IgD-negative memory B cell (primary cell): ENCODE results near the gene IL17B. TPM values are rescaled to one million over a fixed set of nuclear protein-coding genes. Genes with fewer than 3 reads are reported as not detected.

ENCODE experiments used
- polyA plus RNA-seq: library from polyadenylated mRNA; unstranded; fragments of 300-500 nt; fragmentation: Illumina TruSeq; gene quantifications from one replicate; pipeline ENCODE4 v1.2.3, GENCODE V29; 2021

Gene IL17B
- polyA plus RNA-seq, 1 donor from 2014 or later, result not detected

Other genes starting within 250 kb of the IL17B start
- 0.14 TPM for gene ABLIM3, start 237.8 kb downstream of the IL17B start, polyA plus RNA-seq
- not detected for gene AFAP1L1, start 107.4 kb downstream of the IL17B start, polyA plus RNA-seq
- 1.8 TPM for gene GRPEL2, start 33.8 kb downstream of the IL17B start, polyA plus RNA-seq
- gene PCYOX1L, start 21.2 kb downstream of the IL17B start, polyA plus RNA-seq, result 7.7 TPM
- 124 TPM for gene CSNK1A1, start 172.1 kb upstream of the IL17B start, polyA plus RNA-seq
- 0.36 TPM for gene ARHGEF37, start 202.2 kb upstream of the IL17B start, polyA plus RNA-seq